ENCODE measurements around the gene SLC35B2.

- no peak for TF ChIP-seq EZH2phosphoT487 (IDR thresholded peaks at IDR 0.05; ENCODE audit: borderline replicate concordance, low read depth, low read length)
- TF ChIP-seq CTCF (conservative IDR thresholded peaks at IDR 0.05; ENCODE audit: low read length), result no peak
These were observed 39.8 kb downstream of the SLC35B2 start for GRCh38 chr6:44217332-44218143.

All from OCI-LY7 (cell line).